Measurements from ENCODE around the gene POLK.

The POLK gene

DNA sequence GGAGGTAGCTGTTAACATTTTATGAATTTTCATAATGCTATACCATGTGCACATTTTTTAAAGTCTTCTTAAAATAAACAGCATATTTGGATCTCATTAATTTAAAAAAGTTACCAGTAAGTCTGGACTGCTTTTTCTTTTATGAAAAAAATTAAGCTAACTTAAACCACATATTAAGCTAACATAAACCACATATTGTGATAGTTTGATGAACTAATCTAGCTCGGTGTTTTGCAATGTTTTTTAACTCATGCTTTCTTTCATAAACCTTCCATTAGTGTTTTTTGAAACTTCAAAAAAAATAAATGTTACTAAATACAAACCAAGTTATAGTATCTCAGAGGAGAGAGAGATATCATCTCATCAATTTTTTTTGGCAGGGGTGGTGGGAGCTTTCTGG is 26.5 kb downstream of the POLK start:
- in situ Hi-C loops (cut with HindIII; ENCODE audit: low sequenced_read_pairs): no loop called here
- no peak for DNase-seq (ENCODE audit: low read depth, low spot score)
- no peak overlapping the region for H3K4me3 ChIP-seq (ENCODE audit: low read depth, low read length)
- TF ChIP-seq, protein P1, sequence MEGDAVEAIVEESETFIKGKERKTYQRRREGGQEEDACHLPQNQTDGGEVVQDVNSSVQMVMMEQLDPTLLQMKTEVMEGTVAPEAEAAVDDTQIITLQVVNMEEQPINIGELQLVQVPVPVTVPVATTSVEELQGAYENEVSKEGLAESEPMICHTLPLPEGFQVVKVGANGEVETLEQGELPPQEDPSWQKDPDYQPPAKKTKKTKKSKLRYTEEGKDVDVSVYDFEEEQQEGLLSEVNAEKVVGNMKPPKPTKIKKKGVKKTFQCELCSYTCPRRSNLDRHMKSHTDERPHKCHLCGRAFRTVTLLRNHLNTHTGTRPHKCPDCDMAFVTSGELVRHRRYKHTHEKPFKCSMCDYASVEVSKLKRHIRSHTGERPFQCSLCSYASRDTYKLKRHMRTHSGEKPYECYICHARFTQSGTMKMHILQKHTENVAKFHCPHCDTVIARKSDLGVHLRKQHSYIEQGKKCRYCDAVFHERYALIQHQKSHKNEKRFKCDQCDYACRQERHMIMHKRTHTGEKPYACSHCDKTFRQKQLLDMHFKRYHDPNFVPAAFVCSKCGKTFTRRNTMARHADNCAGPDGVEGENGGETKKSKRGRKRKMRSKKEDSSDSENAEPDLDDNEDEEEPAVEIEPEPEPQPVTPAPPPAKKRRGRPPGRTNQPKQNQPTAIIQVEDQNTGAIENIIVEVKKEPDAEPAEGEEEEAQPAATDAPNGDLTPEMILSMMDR (IDR thresholded peaks at IDR 0.05; ENCODE audit: low read depth, low read length): no peak

DNA sequence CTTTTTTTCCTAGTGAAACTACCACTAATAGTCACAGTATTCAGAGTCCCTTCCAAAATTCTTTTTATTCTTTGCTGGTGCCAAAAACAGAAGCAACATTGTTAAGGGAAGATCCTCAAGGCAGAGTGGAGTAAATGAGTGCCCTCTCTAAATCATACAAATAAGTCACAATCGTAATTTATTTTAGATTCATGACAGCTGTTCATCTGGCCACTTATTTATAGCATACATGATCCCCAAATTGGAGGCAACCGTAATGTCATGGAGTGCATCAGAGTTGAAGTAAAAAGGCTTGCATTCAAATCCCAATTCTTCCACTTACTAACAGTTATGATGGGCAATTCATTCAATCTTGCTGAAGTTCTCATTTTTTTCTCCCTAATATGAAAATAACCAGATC is 33.4 kb downstream of the POLK start:
- H3K4me3 ChIP-seq (ENCODE audit: low read depth, low read length): no peak overlapping the region
- in situ Hi-C loops (cut with HindIII; ENCODE audit: low sequenced_read_pairs): no loop called here
- DNase-seq (ENCODE audit: low read depth, low spot score): no peak
- TF ChIP-seq, protein P1 (IDR thresholded peaks at IDR 0.05; ENCODE audit: low read depth, low read length): no peak

DNA sequence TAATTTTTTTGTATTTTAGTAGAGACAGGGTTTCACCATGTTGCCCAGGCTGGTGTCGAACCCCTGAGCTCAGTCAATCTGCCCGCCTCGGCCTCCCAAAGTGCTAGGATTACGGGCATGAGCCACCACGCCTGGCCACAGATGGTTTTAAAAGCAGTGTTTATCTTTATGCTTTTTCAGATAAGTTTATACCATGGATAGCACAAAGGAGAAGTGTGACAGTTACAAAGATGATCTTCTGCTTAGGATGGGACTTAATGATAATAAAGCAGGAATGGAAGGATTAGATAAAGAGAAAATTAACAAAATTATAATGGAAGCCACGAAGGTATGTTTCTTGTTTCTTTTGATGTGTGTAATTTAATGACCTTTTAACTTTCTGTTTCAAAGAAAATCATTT is 35.1 kb downstream of the POLK start:
- in situ Hi-C loops (cut with HindIII; ENCODE audit: low sequenced_read_pairs): no loop called here
- DNase-seq (ENCODE audit: low read depth, low spot score): no peak

GRCh38 chr5:75547812-75548211 is 36.1 kb downstream of the POLK start:
- no peak for DNase-seq (ENCODE audit: low read depth, low spot score)
- no peak overlapping the region for H3K4me3 ChIP-seq (ENCODE audit: low read depth, low read length)
- TF ChIP-seq, protein P1 (IDR thresholded peaks at IDR 0.05; ENCODE audit: low read depth, low read length): no peak
- in situ Hi-C loops (cut with HindIII; ENCODE audit: low sequenced_read_pairs): no loop called here

More for the DNA sequence above, 35.1 kb downstream of the POLK start:
- TF ChIP-seq, protein P1 (IDR thresholded peaks at IDR 0.05; ENCODE audit: low read depth, low read length): no peak
- H3K4me3 ChIP-seq (ENCODE audit: low read depth, low read length): no peak overlapping the region

GRCh38 chr5:75550597-75550996 is 38.9 kb downstream of the POLK start:
- TF ChIP-seq, protein P1 (IDR thresholded peaks at IDR 0.05; ENCODE audit: low read depth, low read length): no peak
- no peak for DNase-seq (ENCODE audit: low read depth, low spot score)
- in situ Hi-C loops (cut with HindIII; ENCODE audit: low sequenced_read_pairs): no loop called here
- no peak overlapping the region for H3K4me3 ChIP-seq (ENCODE audit: low read depth, low read length)

GRCh38 chr5:75551471-75551870 is 39.8 kb downstream of the POLK start:
- peak; percentile 73 for DNase-seq (ENCODE audit: low read depth, low spot score)
- in situ Hi-C loops (cut with HindIII; ENCODE audit: low sequenced_read_pairs): no loop called here
- H3K4me3 ChIP-seq (ENCODE audit: low read depth, low read length): no peak overlapping the region
- TF ChIP-seq, protein P1 (IDR thresholded peaks at IDR 0.05; ENCODE audit: low read depth, low read length): no peak

- TF ChIP-seq, protein P1 (IDR thresholded peaks at IDR 0.05; ENCODE audit: low read depth, low read length): no peak
- in situ Hi-C loops (cut with HindIII; ENCODE audit: low sequenced_read_pairs): no loop called here
Observed at GRCh38 chr5:75552764-75553163, 41.1 kb downstream of the POLK start.

More at GRCh38 chr5:75552764-75553163, 41.1 kb downstream of the POLK start:
- no peak for DNase-seq (ENCODE audit: low read depth, low spot score)
- no peak overlapping the region for H3K4me3 ChIP-seq (ENCODE audit: low read depth, low read length)

Data from astrocyte of the spinal cord (primary cell).